Measurements from ENCODE around the gene ADGRV1.
"Not testable (repeated sequence)": the region's sequence is repeated elsewhere in the genome, so short reads cannot be mapped to it uniquely, and the experiment has no call there.

DNA sequence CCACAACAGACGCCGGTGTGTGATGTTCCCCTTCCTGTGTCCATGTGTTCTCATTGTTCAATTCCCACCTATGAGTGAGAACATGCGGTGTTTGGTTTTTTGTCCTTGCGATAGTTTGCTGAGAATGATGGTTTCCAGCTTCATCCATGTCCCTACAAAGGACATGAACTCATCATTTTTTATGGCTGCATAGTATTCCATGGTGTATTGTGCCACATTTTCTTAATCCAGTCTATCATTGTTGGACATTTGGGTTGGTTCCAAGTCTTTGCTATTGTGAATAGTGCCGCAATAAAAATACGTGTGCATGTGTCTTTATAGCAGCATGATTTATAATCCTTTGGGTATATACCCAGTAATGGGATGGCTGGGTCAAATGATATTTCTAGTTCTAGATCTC, 61.2 kb downstream of the ADGRV1 start:
- TF ChIP-seq, protein P1, sequence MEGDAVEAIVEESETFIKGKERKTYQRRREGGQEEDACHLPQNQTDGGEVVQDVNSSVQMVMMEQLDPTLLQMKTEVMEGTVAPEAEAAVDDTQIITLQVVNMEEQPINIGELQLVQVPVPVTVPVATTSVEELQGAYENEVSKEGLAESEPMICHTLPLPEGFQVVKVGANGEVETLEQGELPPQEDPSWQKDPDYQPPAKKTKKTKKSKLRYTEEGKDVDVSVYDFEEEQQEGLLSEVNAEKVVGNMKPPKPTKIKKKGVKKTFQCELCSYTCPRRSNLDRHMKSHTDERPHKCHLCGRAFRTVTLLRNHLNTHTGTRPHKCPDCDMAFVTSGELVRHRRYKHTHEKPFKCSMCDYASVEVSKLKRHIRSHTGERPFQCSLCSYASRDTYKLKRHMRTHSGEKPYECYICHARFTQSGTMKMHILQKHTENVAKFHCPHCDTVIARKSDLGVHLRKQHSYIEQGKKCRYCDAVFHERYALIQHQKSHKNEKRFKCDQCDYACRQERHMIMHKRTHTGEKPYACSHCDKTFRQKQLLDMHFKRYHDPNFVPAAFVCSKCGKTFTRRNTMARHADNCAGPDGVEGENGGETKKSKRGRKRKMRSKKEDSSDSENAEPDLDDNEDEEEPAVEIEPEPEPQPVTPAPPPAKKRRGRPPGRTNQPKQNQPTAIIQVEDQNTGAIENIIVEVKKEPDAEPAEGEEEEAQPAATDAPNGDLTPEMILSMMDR (IDR thresholded peaks at IDR 0.05): not testable (repeated sequence)
- TF ChIP-seq POLR2A (IDR thresholded peaks at IDR 0.05): not testable (repeated sequence)
